Activated CD8-positive, alpha-beta memory T cell treated with anti-CD3 and anti-CD28 coated beads for 36 hours (primary cell): Measurements from ENCODE around the gene SHD. TPM values are rescaled to one million over a fixed set of nuclear protein-coding genes. Genes with fewer than 3 reads are reported as not detected.
"Not testable (repeated sequence)": the region's sequence is repeated elsewhere in the genome, so short reads cannot be mapped to it uniquely, and the experiment has no call there.

Experiments used
- CTCF ChIA-PET: fragments of 350-600 bp; sonication (Branson Sonifier 250); formaldehyde crosslinking; loops from one replicate; lab custom pipeline; 2021; ENCODE audit warnings: antibody characterized with exemption; lab: Charles Lee
- POLR2A ChIA-PET: fragments of 350-600 bp; sonication (Branson Sonifier 250); formaldehyde crosslinking; loops from one replicate; lab custom pipeline; 2021; ENCODE audit warnings: antibody characterized with exemption; lab: Charles Lee
- total RNA-seq, 2 experiments: library from RNA; stranded (reverse); gene quantifications; one replicate each; pipeline ENCODE4 v1.2.3, GENCODE V29; 2021

SHD gene
- total RNA-seq, 2 experiments from 2014 or later, result not detected

- POLR2A ChIA-PET, result no interaction called here
- CTCF ChIA-PET, result interaction anchor here (0.6 kb wide), 2 partner anchors 68 to 235 kb away, joined by 3 read pairs; no protein-coding TSS in a partner anchor
These were observed 18.4 kb upstream of the SHD start for GRCh38 chr19:4260613-4261191.

GRCh38 chr19:4264812-4265211 is 14.3 kb upstream of the SHD start:
- CTCF ChIA-PET, result interaction anchor here (0.7 to 2.4 kb wide), 2 partner anchors 9 to 115 kb away, joined by 5 read pairs; no protein-coding TSS in a partner anchor

GRCh38 chr19:4266253-4267000 is 12.6 kb upstream of the SHD start:
- CTCF ChIA-PET, result interaction anchor here (0.7 to 3.2 kb wide), 19 partner anchors 10 to 259 kb away, joined by 3 to 47 read pairs (median 5); partner anchors contain the start of genes CHAF1A and MPND

More at GRCh38 chr19:4264812-4265211, 14.3 kb upstream of the SHD start:
- POLR2A ChIA-PET, result interaction anchor here (0.5 kb wide), 1 partner anchor 117 kb away, joined by 3 read pairs; no protein-coding TSS in a partner anchor

GRCh38 chr19:4267101-4267900 is 11.8 kb upstream of the SHD start:
- POLR2A ChIA-PET, result interaction anchor here (0.5 kb wide), 1 partner anchor 378 kb away, joined by 3 read pairs; no protein-coding TSS in a partner anchor
- CTCF ChIA-PET, result interaction anchor here (0.5 to 3.2 kb wide), 29 partner anchors 10 to 341 kb away, joined by 3 to 47 read pairs (median 4); partner anchors contain the start of genes CHAF1A, FSD1 and MPND

More at GRCh38 chr19:4266253-4267000, 12.6 kb upstream of the SHD start:
- POLR2A ChIA-PET, result no interaction called here

GRCh38 chr19:4267901-4268815 is 10.9 kb upstream of the SHD start:
- ChIA-PET CTCF (interaction anchor here (0.7 to 3.2 kb wide), 20 partner anchors 9 to 342 kb away, joined by 3 to 47 read pairs (median 6); partner anchors contain the start of genes FSD1 and MPND), POLR2A (interaction anchor here (0.5 kb wide), 1 partner anchor 379 kb away, joined by 3 read pairs; no protein-coding TSS in a partner anchor)

- POLR2A ChIA-PET, result no interaction called here
- CTCF ChIA-PET, result interaction anchor here (1.6 to 3.2 kb wide), 5 partner anchors 8 to 84 kb away, joined by 3 to 47 read pairs (median 19); no protein-coding TSS in a partner anchor
These were observed 10.1 kb upstream of the SHD start for GRCh38 chr19:4268816-4269430.

GRCh38 chr19:4272894-4273293 is 6.2 kb upstream of the SHD start:
- CTCF ChIA-PET, result interaction anchor here (0.5 to 2.0 kb wide), 2 partner anchors 9 to 158 kb away, joined by 3 to 5 read pairs; no protein-coding TSS in a partner anchor
- POLR2A ChIA-PET, result no interaction called here

- POLR2A ChIA-PET, result not testable (repeated sequence)
- CTCF ChIA-PET, result interaction anchor here (0.6 to 2.0 kb wide), 5 partner anchors 10 to 1455 kb away, joined by 3 to 5 read pairs (median 3); no protein-coding TSS in a partner anchor
These were observed 4.8 kb upstream of the SHD start for GRCh38 chr19:4274321-4274686.

- POLR2A ChIA-PET, result interaction anchor here (0.6 kb wide), 1 partner anchor 42 kb away, joined by 3 read pairs; no protein-coding TSS in a partner anchor
- CTCF ChIA-PET, result interaction anchor here (0.5 to 2.7 kb wide), 3 partner anchors 10 to 91 kb away, joined by 3 to 21 read pairs (median 4); no protein-coding TSS in a partner anchor
These were observed 1.8 kb upstream of the SHD start for GRCh38 chr19:4277191-4277696.

GRCh38 chr19:4278010-4278409 is 1.1 kb upstream of the SHD start:
- POLR2A ChIA-PET, result no interaction called here
- CTCF ChIA-PET, result interaction anchor here (1.2 to 2.7 kb wide), 2 partner anchors 10 to 90 kb away, joined by 4 to 21 read pairs; no protein-coding TSS in a partner anchor

- CTCF ChIA-PET, result interaction anchor here (1.0 to 1.6 kb wide), 2 partner anchors 12 to 68 kb away, joined by 3 to 6 read pairs; no protein-coding TSS in a partner anchor
- POLR2A ChIA-PET, result no interaction called here
These were observed 132 bp downstream of the SHD start for GRCh38 chr19:4279267-4279529.

- POLR2A ChIA-PET, result no interaction called here
- CTCF ChIA-PET, result interaction anchor here (1.0 to 1.6 kb wide), 2 partner anchors 12 to 68 kb away, joined by 3 to 6 read pairs; no protein-coding TSS in a partner anchor
These were observed 710 bp downstream of the SHD start for GRCh38 chr19:4279530-4280422.

GRCh38 chr19:4284176-4284958 is 5.3 kb downstream of the SHD start:
- POLR2A ChIA-PET, result no interaction called here
- CTCF ChIA-PET, result no interaction called here

GRCh38 chr19:4284974-4285373 is 5.9 kb downstream of the SHD start:
- POLR2A ChIA-PET, result interaction anchor here (0.7 kb wide), 1 partner anchor 176 kb away, joined by 3 read pairs; no protein-coding TSS in a partner anchor
- CTCF ChIA-PET, result interaction anchor here (0.6 kb wide), 1 partner anchor 26 kb away, joined by 6 read pairs; no protein-coding TSS in a partner anchor

- POLR2A ChIA-PET, CTCF ChIA-PET: not testable (repeated sequence)
These were observed 7.1 kb downstream of the SHD start for GRCh38 chr19:4286141-4286540.
